Endothelial cell of umbilical vein (primary cell): ENCODE data around the gene TMEM237. TPM values are rescaled to one million over a fixed set of nuclear protein-coding genes. Genes with fewer than 3 reads are reported as not detected.

Source experiments
- BruUV-seq: library from RNA; stranded (reverse); fragments of 400-500 nt; replicated peaks from 2 replicates; lab custom pipeline; 2021; lab: Mats Ljungman, UMichigan
- CTCF ChIA-PET: fragments of 300-600, 350-600 bp; sonication (Branson Sonifier 250); formaldehyde crosslinking; loops from one replicate; lab custom pipeline; 2021; ENCODE audit warnings: antibody characterized with exemption, inconsistent platforms; lab: Charles Lee
- POLR2A ChIA-PET: fragments of 300-600, 350-600 bp; sonication (Branson Sonifier 250); formaldehyde crosslinking; loops from one replicate; lab custom pipeline; 2021; ENCODE audit warnings: antibody characterized with exemption, inconsistent platforms; lab: Charles Lee
- DNase-seq: peaks from one replicate; pipeline ENCODE4 v3.0.0-alpha.2; 2011; ENCODE audit warnings: low read depth, low spot score
- FAIRE-seq: peaks from 2 replicates; lab custom pipeline; 2011; peaks lifted over from hg19 to GRCh38; lab: Jason Lieb, UNC
- H2AFZ ChIP-seq: 2 replicates; pipeline ENCODE4 v1.6.0; 2012; ENCODE audit warnings: low read depth, low read length, control low read depth, inconsistent platforms
- H3K27ac ChIP-seq: 2 replicates; pipeline ENCODE4 v1.5.1; 2011; ENCODE audit warnings: low read depth, mild to moderate bottlenecking, control low read depth, low read length, moderate library complexity; ENCODE audit not compliant: insufficient read depth
- H3K27me3 ChIP-seq, 2 experiments: 2 replicates each; pipeline versions ENCODE4 v1.6.0 to v1.6.1; 2011; ENCODE audit warnings: low read length in 2 of 2, mixed read lengths in 1 of 2; ENCODE audit not compliant: control insufficient read depth in 2 of 2, insufficient read depth in 2 of 2
- H3K36me3 ChIP-seq, 2 experiments: 2 replicates in 1 of 2; 3 replicates in 1 of 2; pipeline ENCODE4 v1.5.1; 2011; ENCODE audit warnings: low read length in 2 of 2, mild to moderate bottlenecking in 1 of 2, moderate library complexity in 1 of 2; ENCODE audit not compliant: control insufficient read depth in 2 of 2, insufficient read depth in 2 of 2; ENCODE audit errors: extremely low read depth in 1 of 2
- H3K4me1 ChIP-seq: 3 replicates; pipeline ENCODE4 v1.5.1; 2011; ENCODE audit warnings: mild to moderate bottlenecking, low read length; ENCODE audit not compliant: control insufficient read depth, insufficient read depth; ENCODE audit errors: extremely low read depth
- H3K4me2 ChIP-seq: 2 replicates; pipeline ENCODE4 v1.6.1; 2011; ENCODE audit warnings: low read length, control low read depth, mixed read lengths; ENCODE audit not compliant: insufficient read depth
- H3K4me3 ChIP-seq, 3 experiments: fragments of 200-600 bp in 1 of 3; sonication (generic), shearing (Covaris generic) in 1 of 3; replicated peaks in 1 of 3; 2 replicates each; pipeline ENCODE4 v1.5.1; 2011 to 2016; ENCODE audit warnings: control low read depth in 3 of 3, low read length in 3 of 3, mild to moderate bottlenecking in 2 of 3, inconsistent platforms in 1 of 3, low read depth in 1 of 3, moderate library complexity in 1 of 3; ENCODE audit not compliant: insufficient read depth in 1 of 3
- H3K79me2 ChIP-seq: 2 replicates; pipeline ENCODE4 v1.6.0; 2012; ENCODE audit warnings: low read length, inconsistent platforms; ENCODE audit not compliant: control insufficient read depth, insufficient read depth
- H3K9ac ChIP-seq: replicated peaks from 2 replicates; pipeline ENCODE3; 2011; ENCODE audit warnings: low read length, control low read depth; ENCODE audit not compliant: insufficient read depth; ENCODE audit errors: extremely low read depth
- H3K9me1 ChIP-seq: replicated peaks from 3 replicates; pipeline ENCODE4 v1.6.0; 2011; ENCODE audit warnings: mild to moderate bottlenecking, low read length; ENCODE audit not compliant: control insufficient read depth, insufficient read depth; ENCODE audit errors: extremely low read depth
- H3K9me3 ChIP-seq: replicated peaks from 2 replicates; pipeline ENCODE4 v1.5.1; 2012; ENCODE audit warnings: low read length, inconsistent platforms; ENCODE audit not compliant: control insufficient read depth, insufficient read depth
- H4K20me1 ChIP-seq: replicated peaks from 2 replicates; pipeline ENCODE3; 2011; ENCODE audit warnings: mild to moderate bottlenecking, low read length; ENCODE audit not compliant: control insufficient read depth, insufficient read depth; ENCODE audit errors: extremely low read depth
- EZH2 ChIP-seq: IDR thresholded peaks from 2 replicates; pipeline ENCODE4 v1.6.1; 2012; ENCODE audit warnings: borderline replicate concordance, low read depth, mild to moderate bottlenecking, moderate library complexity, low read length, inconsistent platforms; ENCODE audit not compliant: severe bottlenecking
- FOS ChIP-seq: IDR thresholded peaks from 2 replicates; pipeline ENCODE4 v1.6.1; 2011; ENCODE audit warnings: mild to moderate bottlenecking, low read length, moderate library complexity, borderline replicate concordance; ENCODE audit not compliant: insufficient read depth
- GATA2 ChIP-seq: IDR thresholded peaks from 2 replicates; pipeline ENCODE4 v1.7.0; 2011; ENCODE audit warnings: low read depth, mild to moderate bottlenecking, moderate library complexity, mixed read lengths, low read length; ENCODE audit not compliant: insufficient read length, insufficient read depth
- JUN ChIP-seq: IDR thresholded peaks from 2 replicates; pipeline ENCODE4 v1.6.1; 2011; ENCODE audit warnings: borderline replicate concordance, low read depth; ENCODE audit not compliant: insufficient read length, insufficient read depth
- MAX ChIP-seq: IDR thresholded peaks from 2 replicates; pipeline ENCODE4 v1.6.1; 2011; ENCODE audit not compliant: insufficient read depth, insufficient read length
- MYC ChIP-seq: IDR thresholded peaks from one replicate; pipeline ENCODE4 v1.6.1; 2011; ENCODE audit warnings: mild to moderate bottlenecking, low read depth, low read length
- POLR2A ChIP-seq: IDR thresholded peaks from 2 replicates; pipeline ENCODE4 v1.6.1; 2012; ENCODE audit warnings: low read depth, mild to moderate bottlenecking, control low read depth, low read length
- POLR2AphosphoS5 ChIP-seq: IDR thresholded peaks from 2 replicates; pipeline ENCODE4 v1.6.1; 2012; ENCODE audit warnings: low read depth, mild to moderate bottlenecking, control low read depth, low read length, moderate library complexity; ENCODE audit not compliant: insufficient read depth
- dilution Hi-C: fragments of 300-500 bp; cut with MboI; formaldehyde crosslinking; loops from one replicate; pipeline ENCODE4 v1.15.0; 2019; ENCODE audit warnings: low sequenced_read_pairs; ENCODE audit not compliant: extremely low pct_ligation_motif_present
- intact Hi-C: fragments of 100-400 bp; cut with micrococcal nuclease; formaldehyde crosslinking; loops from one replicate; pipeline ENCODE4 v1.10.0; 2022
- polyA plus RNA-seq, 4 experiments: library from polyadenylated mRNA; depleted of rRNA in 3 of 4; stranded (reverse) in 3 of 4; unstranded in 1 of 4; fragments of >200 nt; gene quantifications; 2 replicates each; pipeline versions ENCODE4 v1.2.1 to v1.2.3, GENCODE V29; 2011 to 2012; ENCODE audit warnings: missing spikeins in 1 of 4
- total RNA-seq: library from RNA; stranded (reverse); gene quantifications from 2 replicates; pipeline ENCODE4 v1.2.3, GENCODE V29; 2021
- TF ChIP-seq, protein P1 (sequence below), 2 donors: IDR thresholded peaks; 1 replicate in 1 of 2; 2 replicates in 1 of 2; pipeline ENCODE4 v1.5.1; 2011; ENCODE audit warnings: low read length in 2 of 2, mild to moderate bottlenecking in 2 of 2, moderate library complexity in 2 of 2, control low read depth in 1 of 2, inconsistent platforms in 1 of 2, low read depth in 1 of 2; ENCODE audit not compliant: insufficient read depth in 1 of 2; ENCODE audit errors: extremely low read depth in 1 of 2

Gene TMEM237
- total and polyA plus RNA-seq, 2 donors (not counting 3 experiments of a cell fraction or from before 2014, with no cell fraction given) = 41.2 to 64.7 TPM

- ChIA-PET POLR2A (no interaction called here), CTCF (no interaction called here)
- dilution Hi-C loops (no loop called here), intact Hi-C loops (no loop called here)
- FAIRE-seq (no peak), DNase-seq (no peak)
- no peaks in the 10 kb centered on the region for H3K79me2 ChIP-seq
- H3K9me1 ChIP-seq = peaks cover 2% of the 10 kb centered on the region
- no peak overlapping the region for H3K9ac ChIP-seq
- H3K4me3 ChIP-seq = no peak overlapping the region
- no peaks in the 10 kb centered on the region for H3K36me3 ChIP-seq
- peaks cover 2 to 3% of the 10 kb centered on the region in 2 experiments for H3K27me3 ChIP-seq
- H2AFZ ChIP-seq = no peak overlapping the region
- no peaks in the 10 kb centered on the region for H3K9me3 ChIP-seq
- no peak overlapping the region for H3K27ac ChIP-seq
- no TSS peak for BruUV-seq
- H4K20me1 ChIP-seq = no peaks in the 10 kb centered on the region
- no peaks in the 10 kb centered on the region for H3K4me1 ChIP-seq
- no peak overlapping the region for H3K4me2 ChIP-seq
- TF ChIP-seq MAX (no peak), JUN (no peak), POLR2AphosphoS5 (no peak), MYC (no peak), GATA2 (no peak), EZH2 (no peak), FOS (no peak), POLR2A (no peak)
- TF ChIP-seq, protein P1, sequence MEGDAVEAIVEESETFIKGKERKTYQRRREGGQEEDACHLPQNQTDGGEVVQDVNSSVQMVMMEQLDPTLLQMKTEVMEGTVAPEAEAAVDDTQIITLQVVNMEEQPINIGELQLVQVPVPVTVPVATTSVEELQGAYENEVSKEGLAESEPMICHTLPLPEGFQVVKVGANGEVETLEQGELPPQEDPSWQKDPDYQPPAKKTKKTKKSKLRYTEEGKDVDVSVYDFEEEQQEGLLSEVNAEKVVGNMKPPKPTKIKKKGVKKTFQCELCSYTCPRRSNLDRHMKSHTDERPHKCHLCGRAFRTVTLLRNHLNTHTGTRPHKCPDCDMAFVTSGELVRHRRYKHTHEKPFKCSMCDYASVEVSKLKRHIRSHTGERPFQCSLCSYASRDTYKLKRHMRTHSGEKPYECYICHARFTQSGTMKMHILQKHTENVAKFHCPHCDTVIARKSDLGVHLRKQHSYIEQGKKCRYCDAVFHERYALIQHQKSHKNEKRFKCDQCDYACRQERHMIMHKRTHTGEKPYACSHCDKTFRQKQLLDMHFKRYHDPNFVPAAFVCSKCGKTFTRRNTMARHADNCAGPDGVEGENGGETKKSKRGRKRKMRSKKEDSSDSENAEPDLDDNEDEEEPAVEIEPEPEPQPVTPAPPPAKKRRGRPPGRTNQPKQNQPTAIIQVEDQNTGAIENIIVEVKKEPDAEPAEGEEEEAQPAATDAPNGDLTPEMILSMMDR (IDR thresholded peaks at IDR 0.05; ENCODE audit: extremely low read depth in 1 of 2, insufficient read depth in 1 of 2, low read depth in 1 of 2, low read length in 2 of 2) = no peak
Measured at GRCh38 chr2:201607568-201607967, 35.7 kb downstream of the TMEM237 start.
